Activated CD4-positive, alpha-beta T cell treated with anti-CD3 and anti-CD28 coated beads for 1 hour (primary cell): ENCODE data around the gene IQGAP2.
"Not testable (repeated sequence)": the region's sequence is repeated elsewhere in the genome, so short reads cannot be mapped to it uniquely, and the experiment has no call there.

Experiments used
- DNase-seq: peaks from one replicate; pipeline ENCODE4 v3.0.0-alpha.2; 2020

IQGAP2 gene

GRCh38 chr5:76670508-76670907 lies 267.4 kb downstream of the IQGAP2 start:
- DNase-seq, result no peak

- no peak for DNase-seq
Measured at GRCh38 chr5:76672242-76672641, 269.2 kb downstream of the IQGAP2 start.

GRCh38 chr5:76673125-76673524 lies 270.0 kb downstream of the IQGAP2 start:
- no peak for DNase-seq

GRCh38 chr5:76674330-76675066 lies 271.4 kb downstream of the IQGAP2 start:
- DNase-seq, result no peak

- no peak for DNase-seq
Measured at GRCh38 chr5:76675364-76675763, 272.3 kb downstream of the IQGAP2 start.

GRCh38 chr5:76677849-76678472 lies 274.9 kb downstream of the IQGAP2 start:
- DNase-seq, result no peak

GRCh38 chr5:76679231-76679630 lies 276.1 kb downstream of the IQGAP2 start:
- no peak for DNase-seq

GRCh38 chr5:76680826-76681225 lies 277.7 kb downstream of the IQGAP2 start:
- not testable (repeated sequence) for DNase-seq

GRCh38 chr5:76681287-76681686 lies 278.2 kb downstream of the IQGAP2 start:
- DNase-seq, result no peak

- no peak for DNase-seq
Measured at GRCh38 chr5:76682387-76682786, 279.3 kb downstream of the IQGAP2 start.

GRCh38 chr5:76683816-76684731 lies 281.0 kb downstream of the IQGAP2 start:
- no peak for DNase-seq

GRCh38 chr5:76684756-76685519 lies 281.9 kb downstream of the IQGAP2 start:
- no peak for DNase-seq

GRCh38 chr5:76685704-76686103 lies 282.6 kb downstream of the IQGAP2 start:
- DNase-seq, result no peak

GRCh38 chr5:76688212-76688611 lies 285.1 kb downstream of the IQGAP2 start:
- DNase-seq, result no peak

- DNase-seq, result no peak
Measured at GRCh38 chr5:76688836-76689235, 285.8 kb downstream of the IQGAP2 start.

GRCh38 chr5:76689321-76690036 lies 286.4 kb downstream of the IQGAP2 start:
- no peak for DNase-seq

- no peak for DNase-seq
Measured at GRCh38 chr5:76690037-76690679, 287.1 kb downstream of the IQGAP2 start.

- DNase-seq, result no peak
Measured at GRCh38 chr5:76690704-76691466, 287.8 kb downstream of the IQGAP2 start.

GRCh38 chr5:76691467-76692273 lies 288.6 kb downstream of the IQGAP2 start:
- no peak for DNase-seq

- no peak for DNase-seq
Measured at GRCh38 chr5:76692274-76692540, 289.1 kb downstream of the IQGAP2 start.
